NCI-H146 treated with DMSO at 0.1 percent for 48 hours (cell line): ENCODE results near the gene SORCS2.
A peak's percentile ranks its signal among the peaks of the same experiment; 100 is the strongest.

Source experiments
- DNase-seq: peaks from one replicate; lab custom pipeline; 2025; ENCODE audit not compliant: unreplicated experiment; lab: John Stamatoyannopoulos, UW

SORCS2 gene

GRCh38 chr4:7535619-7536018 is 343.3 kb downstream of the SORCS2 start:
- no peak for DNase-seq

- no peak for DNase-seq
Measured at GRCh38 chr4:7536876-7537275, 344.5 kb downstream of the SORCS2 start.

- DNase-seq, result no peak
Measured at GRCh38 chr4:7537853-7538400, 345.6 kb downstream of the SORCS2 start.

DNA sequence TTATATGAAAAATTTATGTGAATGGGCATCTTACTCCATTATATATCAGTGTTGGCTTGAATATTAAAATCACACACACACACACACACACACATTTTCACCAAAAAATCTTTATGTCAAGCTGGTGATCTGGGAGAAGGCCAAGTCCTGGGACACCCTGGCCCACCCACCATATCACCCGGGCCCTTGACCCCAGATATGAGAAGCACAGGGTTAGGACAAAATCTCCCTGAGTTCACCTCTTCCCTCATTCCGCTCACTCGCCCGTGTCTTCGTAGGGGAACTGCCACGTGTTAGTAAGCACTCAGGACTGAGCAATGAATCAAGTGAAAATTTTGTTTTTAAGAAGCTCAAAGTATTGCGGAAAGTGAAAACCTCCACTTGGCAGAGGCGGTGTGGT is 346.2 kb downstream of the SORCS2 start:
- no peak for DNase-seq

GRCh38 chr4:7539186-7539585 is 346.8 kb downstream of the SORCS2 start:
- no peak for DNase-seq

DNA sequence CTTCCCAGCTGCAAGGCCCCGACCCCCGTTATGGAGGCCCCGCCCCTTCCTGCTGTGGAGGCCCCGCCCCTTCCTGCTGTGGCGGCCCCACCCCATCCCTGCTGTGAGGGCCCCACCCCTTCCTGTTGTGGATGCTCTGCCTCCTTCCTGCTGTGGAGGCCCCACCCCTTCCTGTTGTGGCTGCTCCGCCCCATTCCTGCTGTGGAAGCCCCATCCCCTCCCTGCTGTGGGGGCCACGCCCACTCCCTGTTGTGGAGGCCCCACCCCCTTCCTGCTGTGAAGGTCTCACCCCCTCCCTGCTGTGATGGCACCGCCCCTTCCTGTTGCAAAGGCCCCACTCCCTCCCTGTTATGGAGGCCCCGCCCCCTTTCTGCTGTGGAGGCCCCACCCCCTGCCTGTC is 347.3 kb downstream of the SORCS2 start:
- no peak for DNase-seq

- no peak for DNase-seq
Measured at GRCh38 chr4:7540206-7540605, 347.9 kb downstream of the SORCS2 start.

- DNase-seq, result no peak
Measured at GRCh38 chr4:7540654-7541413, 348.5 kb downstream of the SORCS2 start.

- DNase-seq, result no peak
Measured at GRCh38 chr4:7541414-7541810, 349.1 kb downstream of the SORCS2 start.

DNA sequence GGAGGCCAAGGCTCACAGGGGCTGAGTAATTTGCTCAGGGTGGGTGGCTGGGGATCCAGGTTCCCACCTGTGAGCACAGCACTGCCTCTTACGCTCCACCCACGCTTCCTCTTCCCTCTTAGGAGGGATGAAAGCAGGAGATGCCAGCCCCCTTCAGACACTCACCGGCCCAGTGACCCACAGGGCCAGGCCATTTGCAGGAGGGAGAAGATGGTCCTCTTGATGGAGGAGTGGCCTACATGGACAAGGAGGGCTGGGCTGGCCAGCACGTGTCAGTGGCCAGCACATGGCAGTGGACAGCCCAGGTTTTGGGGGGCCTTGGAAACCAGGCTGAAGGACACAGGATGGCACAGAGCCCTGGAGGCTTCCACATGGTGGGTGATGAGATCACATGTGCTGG is 350.4 kb downstream of the SORCS2 start:
- no peak for DNase-seq

DNA sequence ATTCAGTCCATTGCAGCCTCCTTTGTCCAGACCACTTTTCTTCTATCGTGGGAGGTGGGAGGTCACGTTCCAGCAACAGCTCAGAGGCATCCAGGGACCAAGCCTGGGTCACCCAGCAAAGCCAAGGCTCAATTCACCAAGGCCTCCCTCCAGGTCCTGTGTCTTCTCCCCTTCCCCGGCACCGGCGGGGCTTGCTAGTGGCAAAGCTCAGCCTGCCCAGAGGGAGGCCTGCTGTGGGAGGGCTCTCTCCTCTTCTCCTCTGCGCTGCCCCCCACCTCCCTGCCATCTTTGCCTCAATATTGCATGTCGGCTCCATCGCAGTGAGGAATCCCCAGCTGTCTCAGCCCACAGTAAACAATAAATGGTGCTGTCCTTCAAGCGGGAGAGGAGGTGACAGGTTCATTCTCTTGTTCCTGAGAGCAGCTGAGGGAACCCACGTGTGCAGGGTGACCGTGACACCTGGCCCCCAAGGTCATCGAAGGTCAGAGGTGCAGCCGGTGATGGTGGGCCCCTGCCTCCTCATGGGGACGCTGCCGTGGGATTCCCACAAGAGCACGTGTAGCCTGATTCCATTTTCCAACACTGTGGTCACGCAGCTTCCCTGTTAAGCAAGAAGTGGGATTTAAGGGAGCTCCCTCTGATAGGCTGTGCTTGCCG is 353.9 kb downstream of the SORCS2 start:
- no peak for DNase-seq

- DNase-seq, result no peak
Measured at GRCh38 chr4:7546809-7547367, 354.6 kb downstream of the SORCS2 start.

GRCh38 chr4:7547368-7548040 is 355.2 kb downstream of the SORCS2 start:
- DNase-seq, result peak; percentile 6

- DNase-seq, result no peak
Measured at GRCh38 chr4:7549866-7550265, 357.5 kb downstream of the SORCS2 start.

DNA sequence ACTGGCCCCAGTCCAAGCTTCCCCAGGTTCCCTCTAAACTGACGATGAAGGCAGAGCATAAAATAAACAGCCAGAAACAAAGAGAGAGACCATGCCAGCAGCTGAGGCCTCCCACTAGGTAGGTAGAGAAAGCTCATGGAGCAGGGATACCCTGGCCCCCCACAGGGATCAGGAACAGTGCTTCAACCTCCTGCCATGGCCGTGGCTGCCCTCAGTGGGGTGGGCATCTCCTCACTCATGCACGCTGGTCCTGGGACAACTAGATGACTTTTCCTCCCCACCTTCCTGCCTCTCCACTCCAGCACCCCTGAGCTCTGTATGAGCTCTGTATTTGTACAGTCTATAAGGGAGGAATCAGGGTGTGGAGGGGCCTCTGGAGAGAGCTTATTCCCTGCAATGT is 360.1 kb downstream of the SORCS2 start:
- DNase-seq, result no peak

GRCh38 chr4:7553280-7553679 is 360.9 kb downstream of the SORCS2 start:
- no peak for DNase-seq

- DNase-seq, result no peak
Measured at GRCh38 chr4:7554905-7555304, 362.6 kb downstream of the SORCS2 start.

DNA sequence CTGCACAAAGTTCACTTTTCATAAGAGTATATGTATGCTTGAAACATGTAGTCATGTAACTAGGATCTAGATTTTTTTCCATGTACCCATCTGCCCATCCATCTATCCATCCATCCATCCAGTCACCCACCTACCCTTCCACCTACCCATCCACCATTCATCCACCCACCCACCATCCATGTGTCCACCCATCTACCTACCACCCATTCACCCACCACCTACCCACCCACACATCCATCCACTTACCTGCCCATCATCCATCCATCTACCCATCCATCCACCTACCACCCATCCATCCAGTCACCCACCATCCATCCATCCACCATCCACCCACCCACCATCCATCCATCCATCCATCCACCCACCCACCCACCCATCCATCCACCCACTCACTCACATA is 364.2 kb downstream of the SORCS2 start:
- no peak for DNase-seq

DNA sequence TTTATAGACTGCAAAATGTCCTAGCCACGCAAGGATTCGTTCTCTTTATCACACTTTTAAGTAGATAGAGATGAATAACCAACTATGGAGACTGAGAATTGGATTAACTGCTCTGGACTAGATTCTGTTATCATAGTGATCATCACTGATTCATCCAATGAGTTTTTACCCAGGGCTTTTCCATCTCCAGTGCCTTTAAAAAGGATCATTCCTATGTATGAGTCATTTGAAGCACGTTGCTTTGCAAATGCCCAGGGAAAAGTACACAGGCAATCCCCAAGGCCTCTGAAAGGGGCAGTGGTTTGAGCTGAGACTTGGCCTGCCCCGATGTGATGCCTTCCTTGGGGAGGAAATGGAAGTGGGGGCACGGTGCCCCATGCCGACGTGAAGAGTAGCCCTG is 365.1 kb downstream of the SORCS2 start:
- no peak for DNase-seq

GRCh38 chr4:7558436-7558835 is 366.1 kb downstream of the SORCS2 start:
- no peak for DNase-seq

DNA sequence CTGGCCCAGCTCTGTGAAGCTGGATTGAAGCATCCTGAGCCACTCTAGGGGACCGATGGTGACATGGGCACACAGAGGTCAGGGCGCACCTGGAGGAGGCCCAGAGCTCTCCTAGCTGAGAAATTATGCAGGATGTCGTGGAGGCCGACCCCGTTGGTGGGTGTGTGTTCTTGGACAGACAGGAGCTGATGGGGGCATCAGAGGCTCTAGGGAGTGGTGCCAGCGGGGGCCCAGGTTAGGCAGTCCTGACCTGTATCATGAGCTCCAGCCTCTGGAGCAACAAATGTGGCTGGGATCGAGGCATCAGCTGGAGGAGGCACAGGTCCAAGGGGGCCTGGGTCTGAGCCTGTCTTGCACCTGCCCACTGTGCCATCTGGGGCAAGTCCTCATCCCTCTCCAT is 367.0 kb downstream of the SORCS2 start:
- no peak for DNase-seq
